ENCODE measurements around the gene HSD17B8. TPM values are rescaled to one million over a fixed set of nuclear protein-coding genes. Genes with fewer than 3 reads are reported as not detected.

The HSD17B8 gene
- total RNA-seq, 2 donors from 2014 or later = 10.3 to 31.4 TPM

GRCh38 chr6:33208091-33208967 lies 3.9 kb downstream of the HSD17B8 start, which contains the start of gene RING1:
TSS of gene RING1 (plus strand) at chr6:33208500. CDS start at chr6:33208823, 323 bp downstream.
- no peak for TF ChIP-seq CTCF (IDR thresholded peaks at IDR 0.05)
- H3K9me3 ChIP-seq = no peaks in the 10 kb centered on the region
- peak within 1 kb of the TSS; percentile 67 to 87 for H3K4me3 ChIP-seq
- H3K27ac ChIP-seq = peak within 1 kb of the TSS; percentile 89 to 94
- H3K4me1 ChIP-seq = peaks cover 0 to 49% of the 10 kb centered on the region in 2 donors
- peaks cover 21% of the 10 kb centered on the region for H3K36me3 ChIP-seq
- no peaks in the 10 kb centered on the region for H3K27me3 ChIP-seq
- DNase-seq (ENCODE audit: low spot score) = peak; percentile 87

- H3K4me1 ChIP-seq = peaks cover 0 to 43% of the 10 kb centered on the region in 2 donors
- no peak overlapping the region for H3K27ac ChIP-seq
- no peak overlapping the region for H3K4me3 ChIP-seq
- no peaks in the 10 kb centered on the region for H3K9me3 ChIP-seq
- no peaks in the 10 kb centered on the region for H3K27me3 ChIP-seq
- no peak for DNase-seq (ENCODE audit: low spot score)
- no peak for TF ChIP-seq CTCF (IDR thresholded peaks at IDR 0.05)
- peaks cover 14% of the 10 kb centered on the region for H3K36me3 ChIP-seq
Measured at GRCh38 chr6:33209856-33210255, 5.4 kb downstream of the HSD17B8 start.

GRCh38 chr6:33211136-33211535 lies 6.7 kb downstream of the HSD17B8 start:
- DNase-seq (ENCODE audit: low spot score) = no peak
- Histone ChIP-seq H3K27ac (no peak overlapping the region), H3K4me1 (peaks cover 0 to 37% of the 10 kb centered on the region in 2 donors), H3K4me3 (no peak overlapping the region), H3K27me3 (no peaks in the 10 kb centered on the region), H3K9me3 (no peaks in the 10 kb centered on the region), H3K36me3 (peaks cover 14% of the 10 kb centered on the region)
- TF ChIP-seq CTCF (IDR thresholded peaks at IDR 0.05) = no peak

GRCh38 chr6:33211666-33212422 lies 7.4 kb downstream of the HSD17B8 start:
- H3K36me3 ChIP-seq = peaks cover 14% of the 10 kb centered on the region
- H3K4me3 ChIP-seq = no peak overlapping the region
- no peak for DNase-seq (ENCODE audit: low spot score)
- no peaks in the 10 kb centered on the region for H3K9me3 ChIP-seq
- no peak overlapping the region for H3K27ac ChIP-seq
- no peak for TF ChIP-seq CTCF (IDR thresholded peaks at IDR 0.05)
- H3K4me1 ChIP-seq = peaks cover 0 to 36% of the 10 kb centered on the region in 2 donors
- H3K27me3 ChIP-seq = no peaks in the 10 kb centered on the region

- DNase-seq (ENCODE audit: low spot score) = no peak
- H3K27me3 ChIP-seq = no peaks in the 10 kb centered on the region
- H3K4me1 ChIP-seq = peaks cover 0 to 26% of the 10 kb centered on the region in 2 donors
- peak overlapping the region in 1 of 2 donors; percentile 42 for H3K27ac ChIP-seq
- TF ChIP-seq CTCF (IDR thresholded peaks at IDR 0.05) = no peak
- no peaks in the 10 kb centered on the region for H3K9me3 ChIP-seq
- H3K4me3 ChIP-seq = peak overlapping the region; percentile 33 to 61
- peaks cover 14% of the 10 kb centered on the region for H3K36me3 ChIP-seq
Measured at GRCh38 chr6:33212857-33213165, 8.4 kb downstream of the HSD17B8 start.
